ENCODE data around the gene ZDHHC24.
"Not testable (repeated sequence)": the region's sequence is repeated elsewhere in the genome, so short reads cannot be mapped to it uniquely, and the experiment has no call there.

Gene ZDHHC24, protein sequence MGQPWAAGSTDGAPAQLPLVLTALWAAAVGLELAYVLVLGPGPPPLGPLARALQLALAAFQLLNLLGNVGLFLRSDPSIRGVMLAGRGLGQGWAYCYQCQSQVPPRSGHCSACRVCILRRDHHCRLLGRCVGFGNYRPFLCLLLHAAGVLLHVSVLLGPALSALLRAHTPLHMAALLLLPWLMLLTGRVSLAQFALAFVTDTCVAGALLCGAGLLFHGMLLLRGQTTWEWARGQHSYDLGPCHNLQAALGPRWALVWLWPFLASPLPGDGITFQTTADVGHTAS

DNA sequence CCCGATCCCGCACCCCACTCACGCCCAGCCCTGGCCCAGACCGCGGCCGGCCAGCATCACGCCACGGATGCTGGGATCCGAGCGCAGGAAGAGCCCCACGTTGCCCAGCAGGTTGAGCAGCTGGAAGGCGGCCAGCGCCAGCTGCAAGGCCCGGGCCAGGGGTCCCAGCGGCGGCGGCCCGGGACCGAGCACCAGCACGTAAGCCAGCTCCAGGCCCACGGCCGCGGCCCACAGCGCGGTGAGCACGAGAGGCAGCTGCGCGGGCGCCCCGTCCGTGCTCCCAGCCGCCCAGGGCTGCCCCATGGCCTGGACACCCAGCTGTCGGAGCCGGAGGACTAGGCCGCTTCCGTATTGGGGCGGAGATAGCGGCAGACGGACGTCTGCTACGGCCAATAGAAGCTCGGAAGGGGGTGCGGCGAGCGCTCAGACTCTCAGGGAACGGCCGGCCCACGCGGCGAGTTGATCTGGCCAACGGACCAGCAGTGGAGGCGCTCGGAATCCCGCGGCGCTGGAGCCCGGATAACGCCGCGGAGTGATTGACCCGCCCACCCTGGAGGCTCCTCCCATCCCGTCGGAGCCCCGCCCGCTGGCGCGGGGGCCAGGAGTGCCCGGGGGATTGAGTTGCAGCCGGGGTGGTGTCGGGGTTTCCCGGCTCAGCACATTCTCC, at the start of gene ZDHHC24:
TSS of gene ZDHHC24 (minus strand) at position 348 of the 667 bp plus-strand sequence. CDS start at position 303, 45 bp downstream.
- DNase-seq (ENCODE audit: low read depth in 2 of 2) = peak; percentile 88 to 93

DNA sequence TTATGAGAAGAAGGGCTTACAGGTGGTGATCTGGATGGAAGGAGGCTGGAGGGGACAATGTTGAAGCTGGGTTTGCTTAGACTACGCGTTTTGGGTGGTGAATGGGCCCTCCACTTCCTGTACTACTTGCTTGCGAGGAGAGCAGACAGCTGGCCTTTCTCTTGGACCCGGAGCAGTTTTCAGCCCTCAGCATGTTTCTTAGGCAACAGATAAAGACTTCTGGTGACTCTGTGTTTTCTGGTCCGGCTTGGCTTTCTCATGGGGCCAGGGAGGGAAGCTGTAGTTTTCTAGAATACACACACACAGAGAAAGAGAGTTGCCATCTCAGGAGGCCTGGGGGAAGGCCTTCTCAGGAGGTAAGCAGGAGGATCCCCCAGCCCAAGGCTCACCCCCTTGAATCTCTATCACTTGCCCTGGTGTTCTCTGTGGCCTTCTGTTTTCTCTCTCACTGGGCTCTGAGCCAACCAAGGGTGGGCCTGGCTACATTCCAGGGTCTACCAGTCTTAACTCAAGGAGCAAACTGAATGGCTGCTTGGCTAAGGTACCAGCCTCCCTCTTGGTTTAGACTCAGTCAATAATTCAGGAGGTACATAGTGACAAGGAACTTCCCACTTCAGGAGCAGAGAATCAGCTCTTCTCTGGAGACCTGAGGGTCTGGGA, 49.5 kb upstream of the ZDHHC24 start:
- DNase-seq (ENCODE audit: low read depth in 2 of 2) = no peak

DNA sequence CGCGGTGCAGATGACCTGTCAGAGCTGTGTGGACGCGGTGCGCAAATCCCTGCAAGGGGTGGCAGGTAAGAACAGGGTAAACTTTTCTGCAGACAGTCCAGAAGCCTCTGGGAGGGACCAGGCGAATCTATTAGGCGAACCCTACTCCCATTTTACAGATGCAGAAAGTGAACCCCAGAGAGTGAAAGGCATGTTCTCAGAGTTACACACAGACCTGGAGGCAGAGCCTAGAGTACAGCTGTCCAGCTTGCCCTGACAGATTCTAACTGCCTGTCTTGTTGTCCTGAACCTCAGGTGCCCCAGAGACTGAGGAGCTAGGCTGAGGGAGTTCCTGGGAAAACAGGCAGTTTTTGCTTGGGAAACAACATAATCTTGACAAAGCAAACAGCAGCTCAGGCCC, 47.8 kb upstream of the ZDHHC24 start:
- no peak for DNase-seq (ENCODE audit: low read depth in 2 of 2)

DNA sequence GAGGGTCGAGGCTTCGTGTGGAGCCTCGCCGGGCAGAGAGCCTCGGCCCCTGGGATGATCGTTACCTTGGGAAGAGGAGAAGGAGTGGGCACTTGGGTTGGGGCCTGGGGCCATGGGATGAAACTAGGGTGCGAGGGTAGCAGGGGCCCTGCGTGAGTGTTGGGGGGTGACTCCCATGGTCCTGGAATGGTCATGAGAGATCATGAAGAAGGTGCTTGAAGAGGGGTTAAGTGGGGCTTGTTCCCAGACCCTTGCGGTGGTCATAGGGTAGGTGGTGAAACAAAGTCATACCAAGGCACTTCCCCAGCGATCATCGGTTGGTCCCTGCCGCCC, 47.4 kb upstream of the ZDHHC24 start:
- no peak for DNase-seq (ENCODE audit: low read depth in 2 of 2)

DNA sequence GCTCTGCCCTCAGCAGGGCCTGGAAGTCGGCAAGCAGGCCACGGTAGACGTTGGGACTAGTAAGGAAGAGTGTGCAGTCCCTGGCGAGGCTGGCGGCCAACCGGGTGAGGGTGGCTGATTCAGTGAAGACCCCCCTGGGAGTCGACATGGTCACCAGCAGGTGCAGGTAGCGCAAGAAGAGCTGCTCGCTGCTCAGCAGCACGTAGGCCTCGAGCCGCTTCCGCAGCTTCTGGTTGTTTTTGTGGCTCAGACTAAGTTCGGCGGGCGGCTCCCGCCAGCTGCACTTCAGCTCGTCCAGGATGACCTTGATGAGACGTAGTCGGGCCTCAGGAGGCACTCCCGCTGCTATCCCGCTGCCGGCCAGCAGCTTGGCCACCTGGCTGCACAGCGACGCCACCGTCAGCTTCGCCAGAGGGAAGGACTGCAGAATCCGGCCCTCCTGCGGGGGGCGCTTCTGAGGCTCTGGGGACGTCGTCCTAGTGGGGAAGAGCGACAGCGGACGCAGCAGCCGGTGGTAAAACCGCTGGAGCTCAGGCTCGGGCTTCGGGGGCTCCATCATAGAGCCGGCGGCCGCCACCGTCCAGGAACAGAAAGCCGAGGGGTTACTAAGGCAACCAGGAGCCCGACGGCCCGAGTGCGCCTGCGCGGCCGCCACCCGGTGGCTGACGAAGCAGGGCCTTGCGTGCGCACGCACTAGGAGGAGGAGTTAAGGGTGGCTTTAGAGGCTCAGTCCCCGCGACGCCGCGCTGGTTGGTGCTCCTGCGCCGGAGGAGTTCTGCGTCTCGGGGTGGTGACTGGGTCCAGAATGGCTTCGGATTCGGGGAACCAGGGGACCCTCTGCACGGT, 46.8 kb upstream of the ZDHHC24 start, which contains the start of the genes CCDC87 and CCS:
TSS of gene CCDC87 (minus strand) at position 607 of the 846 bp plus-strand sequence. CDS start at position 559, 48 bp downstream.
TSS of gene CCS (plus strand) at position 729 of the 846 bp plus-strand sequence. CDS start at position 806, 77 bp downstream.
- peak; percentile 98 to 99 for DNase-seq (ENCODE audit: low read depth in 2 of 2)

DNA sequence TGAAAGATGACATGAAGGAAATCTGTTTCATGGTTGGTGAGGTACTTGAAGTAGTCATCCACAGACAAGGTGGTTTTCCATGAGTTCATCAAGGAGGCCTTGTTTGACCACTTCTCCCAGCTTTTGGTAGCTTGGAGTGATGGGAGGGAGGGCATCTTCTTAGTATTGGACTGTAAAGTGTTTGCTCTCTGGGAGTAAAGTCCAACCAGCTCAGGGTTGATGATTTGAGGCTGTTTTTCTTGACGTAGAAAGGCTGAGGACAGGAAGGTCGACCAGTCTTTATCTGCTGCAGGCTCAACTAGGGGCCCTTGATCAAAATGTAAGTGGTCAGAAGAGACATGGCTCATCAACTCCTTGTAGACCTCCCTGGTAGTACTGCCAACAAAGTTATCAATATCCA, 45.3 kb upstream of the ZDHHC24 start:
- DNase-seq (ENCODE audit: low read depth in 2 of 2) = no peak

DNA sequence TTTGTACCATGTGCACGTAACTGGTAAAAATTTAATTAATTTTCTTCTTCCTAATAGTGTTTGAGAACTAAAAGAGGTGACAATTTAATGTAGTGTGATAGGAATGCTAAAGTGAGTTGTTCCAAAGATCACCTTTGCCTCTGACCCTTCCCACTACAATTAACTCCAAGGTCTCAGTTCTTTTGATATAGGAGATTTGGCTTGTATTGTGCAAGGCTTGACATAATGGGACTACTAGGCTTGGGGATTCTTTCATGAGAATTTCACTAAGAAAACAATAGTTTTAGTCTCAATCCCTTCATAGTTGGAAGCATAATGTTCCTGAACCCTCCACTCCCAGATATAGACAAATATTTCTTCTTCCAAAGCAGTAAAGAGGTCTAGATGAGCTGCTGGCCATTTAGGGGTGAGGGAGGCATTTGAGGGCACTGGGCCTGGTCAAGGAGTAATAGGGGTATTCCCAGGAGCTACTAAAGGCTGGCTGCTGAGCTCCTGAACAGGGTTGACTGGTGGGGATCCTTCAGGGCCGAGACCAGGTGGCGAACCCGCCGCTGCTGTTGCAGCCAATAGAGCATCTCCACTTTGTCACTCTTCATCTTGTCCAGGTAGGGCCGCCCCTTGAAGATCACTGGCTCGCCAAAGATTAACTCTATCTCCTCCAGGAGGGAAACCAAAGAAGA, 44.3 kb upstream of the ZDHHC24 start:
- DNase-seq (ENCODE audit: low read depth in 2 of 2) = no peak

DNA sequence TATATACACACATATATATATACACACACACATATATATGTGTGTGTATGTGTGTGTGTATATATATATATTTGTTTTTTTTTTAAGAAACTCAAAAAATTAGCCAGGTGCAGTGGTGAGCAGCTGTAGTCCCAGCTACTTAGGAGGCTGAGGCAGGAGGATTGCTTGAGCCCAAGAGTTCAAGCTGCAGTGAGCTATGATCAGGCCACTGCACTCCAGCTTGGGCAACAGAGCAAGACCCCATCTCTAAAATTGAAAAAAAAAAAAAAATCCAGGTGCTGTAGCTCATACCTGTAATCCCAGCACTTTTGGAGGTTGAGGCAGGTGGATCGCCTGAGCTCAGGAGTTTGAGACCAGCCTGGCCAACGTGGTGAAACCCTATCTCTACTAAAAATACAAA, 43.5 kb upstream of the ZDHHC24 start:
- DNase-seq (ENCODE audit: low read depth in 2 of 2) = not testable (repeated sequence)

DNA sequence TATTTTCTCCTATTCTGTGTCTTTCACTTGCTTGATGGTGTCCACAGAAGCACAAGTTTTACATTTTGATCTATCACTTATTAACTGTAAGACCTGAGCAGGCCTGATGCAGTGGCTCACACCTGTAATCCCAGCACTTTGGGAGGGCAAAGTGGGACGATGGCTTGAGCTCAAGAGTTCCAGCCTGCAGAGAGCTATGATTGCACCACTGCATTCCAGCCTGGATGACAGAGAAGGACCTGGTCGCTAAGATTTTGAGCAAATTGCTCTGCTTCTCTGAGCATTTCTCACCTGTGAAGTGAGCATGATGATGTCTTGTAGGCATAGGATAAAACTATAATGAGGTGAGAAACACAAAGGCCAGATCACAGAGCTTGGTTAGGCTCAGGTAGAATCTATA, 40.3 kb upstream of the ZDHHC24 start:
- no peak for DNase-seq (ENCODE audit: low read depth in 2 of 2)

DNA sequence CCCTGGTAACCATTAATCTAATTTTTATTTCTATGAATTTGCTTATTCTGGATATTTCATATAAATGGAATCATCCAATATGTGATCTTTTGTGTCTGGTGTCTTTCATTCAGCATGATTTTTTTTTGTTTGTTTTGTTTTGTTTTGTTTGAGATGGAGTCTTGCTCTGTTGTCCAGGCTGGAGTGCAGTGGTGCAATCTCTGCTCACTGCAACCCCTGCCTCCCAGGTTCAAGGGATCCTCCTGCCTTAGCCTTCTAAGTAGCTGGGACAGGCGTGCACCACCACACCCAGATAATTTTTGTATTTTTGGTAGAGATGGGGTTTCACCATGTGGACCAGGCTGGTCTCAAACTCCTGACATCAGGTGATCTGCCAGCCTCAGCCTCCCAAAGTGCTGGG, 39.6 kb upstream of the ZDHHC24 start:
- DNase-seq (ENCODE audit: low read depth in 2 of 2) = not testable (repeated sequence)

DNA sequence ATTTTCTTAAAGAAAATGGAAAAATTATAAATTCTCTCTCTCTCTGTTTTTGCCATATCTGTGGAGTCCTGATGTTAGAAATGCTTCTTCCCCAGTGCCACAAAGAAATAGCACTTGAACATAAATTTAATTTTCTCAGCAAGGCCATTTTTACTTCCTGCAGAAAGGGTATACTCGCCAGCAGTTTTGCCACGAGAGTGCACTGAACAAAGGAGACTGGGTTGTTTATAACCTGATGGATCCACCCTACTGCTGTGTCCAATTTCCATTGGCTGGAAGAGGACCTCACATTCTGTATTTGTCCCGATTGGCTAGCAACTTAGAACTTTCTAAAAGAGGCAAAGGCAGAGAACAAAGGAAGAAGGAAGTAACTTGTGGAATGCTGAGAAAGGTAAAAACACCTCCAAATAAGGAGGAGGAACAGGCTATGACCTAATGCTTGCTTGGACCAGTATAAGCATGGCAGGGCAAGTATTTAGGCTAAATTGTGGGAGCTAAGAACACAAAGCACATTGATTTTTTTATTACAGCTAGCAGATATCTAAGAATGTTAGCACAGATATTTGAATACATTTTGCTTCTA, 36.8 kb upstream of the ZDHHC24 start:
- DNase-seq (ENCODE audit: low read depth in 2 of 2) = not testable (repeated sequence)

DNA sequence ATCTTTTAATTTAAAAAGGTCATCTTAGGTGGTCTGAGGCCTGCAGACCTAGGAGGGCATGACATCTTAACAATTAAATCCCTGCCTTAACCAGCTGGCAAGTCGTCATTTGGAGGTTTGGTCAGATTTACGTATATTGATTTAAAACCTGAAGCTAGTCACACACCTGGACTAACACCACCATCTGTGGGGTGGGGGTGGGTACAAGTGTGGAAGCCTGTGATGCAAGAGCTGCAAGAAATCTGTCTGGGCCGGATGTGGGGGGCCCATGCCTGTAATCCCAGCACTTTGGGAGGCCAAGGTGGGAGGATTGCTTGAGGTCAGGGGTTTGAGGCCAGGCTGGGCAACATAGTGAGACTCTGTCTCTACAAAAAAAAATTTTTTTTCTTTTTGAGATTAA, 35.4 kb upstream of the ZDHHC24 start:
- DNase-seq (ENCODE audit: low read depth in 2 of 2) = no peak

DNA sequence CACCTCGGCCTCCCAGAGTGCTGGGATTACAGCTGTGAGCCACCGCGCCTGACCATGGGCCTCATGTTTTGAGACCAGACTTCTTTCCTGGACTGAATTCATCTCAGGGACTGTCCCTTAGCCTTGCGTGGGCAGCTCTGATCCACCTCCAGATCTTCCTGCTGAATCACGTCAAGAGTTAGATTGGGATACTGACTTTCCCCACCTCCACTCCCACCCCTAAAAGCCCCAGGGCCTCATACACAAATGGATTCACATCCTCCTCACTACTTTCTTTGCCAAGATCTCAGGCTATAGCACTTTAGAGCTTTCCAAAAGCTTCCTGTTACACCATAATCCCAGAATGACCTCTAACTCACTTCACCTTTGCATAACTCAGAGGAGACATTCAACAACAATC, 35.0 kb upstream of the ZDHHC24 start:
- no peak for DNase-seq (ENCODE audit: low read depth in 2 of 2)

DNA sequence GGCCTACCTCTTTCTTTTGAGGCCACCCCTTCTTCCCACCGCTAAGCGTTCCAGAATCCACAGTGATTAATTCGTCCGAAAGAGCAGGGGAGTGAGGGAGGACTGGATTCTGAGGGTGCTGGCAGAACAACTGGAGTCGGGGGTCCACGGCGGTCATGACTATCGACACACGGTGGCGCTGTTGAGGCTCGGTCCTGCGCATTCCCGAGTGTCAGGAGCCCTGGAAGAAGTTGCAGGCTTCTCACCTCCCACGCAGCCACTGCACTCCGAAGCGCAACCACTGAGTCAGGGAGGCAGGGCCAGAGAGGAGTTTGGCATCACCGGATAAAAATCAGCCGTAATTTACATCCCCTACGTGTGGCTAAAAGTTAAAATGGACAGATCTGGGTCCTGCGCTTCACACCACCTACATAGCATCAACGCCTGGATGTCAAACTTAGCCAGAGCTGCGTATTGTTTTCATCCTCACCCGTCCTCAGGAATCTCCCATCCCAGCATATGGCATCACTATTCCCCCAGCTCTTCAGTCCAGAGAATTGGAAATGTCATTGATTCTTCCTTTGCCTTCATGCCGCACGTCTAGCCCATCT, 33.3 kb upstream of the ZDHHC24 start:
- DNase-seq (ENCODE audit: low read depth in 2 of 2) = peak; percentile 56 to 74

DNA sequence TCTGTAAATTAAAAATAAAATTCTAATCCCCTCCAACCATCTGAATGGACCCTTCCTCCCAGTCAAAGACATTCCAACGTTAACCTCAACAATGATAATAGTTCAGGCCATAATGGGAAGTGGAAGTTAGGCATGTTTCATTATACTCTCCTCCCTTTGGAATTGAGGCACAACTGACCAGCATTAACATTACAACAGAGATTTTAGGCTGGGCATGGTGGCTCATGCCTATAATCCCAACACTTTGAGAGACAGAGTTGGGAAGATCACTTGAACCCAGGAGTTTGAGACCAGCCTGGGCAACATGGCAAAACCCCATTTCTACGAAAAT, 25.0 kb upstream of the ZDHHC24 start:
- DNase-seq (ENCODE audit: low read depth in 2 of 2) = no peak

DNA sequence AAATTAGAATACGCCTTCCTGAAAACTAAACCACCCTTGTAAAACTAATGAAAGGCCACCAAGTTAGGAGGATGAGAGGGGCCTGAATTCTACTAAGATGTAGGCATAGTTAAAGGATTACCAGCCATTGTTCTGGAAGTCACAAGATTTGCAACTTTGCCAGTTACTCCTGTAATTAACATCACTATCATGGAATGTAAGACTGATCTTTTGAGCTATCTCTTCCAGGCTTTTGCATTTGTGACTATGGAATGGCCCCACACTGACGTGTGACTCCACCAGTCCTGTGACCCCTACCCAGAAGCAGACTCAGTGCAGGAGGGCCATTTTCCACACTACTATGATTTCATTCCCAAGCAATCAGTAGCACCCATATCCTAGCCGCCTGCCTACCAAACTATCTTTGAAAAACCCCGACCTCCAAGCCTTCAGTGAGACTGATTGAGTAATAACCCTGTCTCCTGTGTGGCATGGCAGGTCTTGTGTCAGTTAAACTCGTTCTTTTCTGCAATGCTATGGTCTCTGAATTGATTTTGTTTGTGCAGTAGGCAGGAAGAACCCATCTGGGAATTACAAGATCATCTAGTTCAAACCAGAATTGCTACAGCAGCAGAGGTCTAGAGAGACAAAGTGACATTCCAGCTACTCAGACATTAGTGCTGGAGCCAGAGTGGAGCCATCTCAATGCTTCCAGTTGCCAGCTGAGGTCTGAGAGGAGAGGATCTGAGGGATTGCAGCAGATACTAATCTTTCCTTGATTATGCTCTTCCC, 24.4 kb upstream of the ZDHHC24 start:
- no peak for DNase-seq (ENCODE audit: low read depth in 2 of 2)

DNA sequence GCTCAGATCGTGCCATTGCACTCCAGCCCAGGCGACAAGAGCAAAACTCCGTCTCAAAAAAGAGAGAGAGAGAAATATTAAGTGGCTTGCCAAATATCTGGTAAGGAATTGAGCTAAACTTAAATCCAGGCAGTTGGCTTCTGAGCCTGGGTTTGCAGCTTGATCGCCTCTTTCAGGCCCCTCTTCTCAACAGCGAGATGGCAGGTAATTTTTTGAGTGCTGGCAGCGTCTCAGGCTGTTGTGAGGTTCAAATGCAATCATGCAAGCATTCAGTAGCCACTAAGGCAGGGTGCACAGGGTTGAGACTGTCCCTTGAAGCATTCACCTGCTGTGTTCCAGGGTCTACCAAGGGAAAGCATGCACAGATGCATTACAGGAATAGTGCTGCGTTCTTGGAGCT, 23.2 kb upstream of the ZDHHC24 start:
- DNase-seq (ENCODE audit: low read depth in 2 of 2) = no peak

DNA sequence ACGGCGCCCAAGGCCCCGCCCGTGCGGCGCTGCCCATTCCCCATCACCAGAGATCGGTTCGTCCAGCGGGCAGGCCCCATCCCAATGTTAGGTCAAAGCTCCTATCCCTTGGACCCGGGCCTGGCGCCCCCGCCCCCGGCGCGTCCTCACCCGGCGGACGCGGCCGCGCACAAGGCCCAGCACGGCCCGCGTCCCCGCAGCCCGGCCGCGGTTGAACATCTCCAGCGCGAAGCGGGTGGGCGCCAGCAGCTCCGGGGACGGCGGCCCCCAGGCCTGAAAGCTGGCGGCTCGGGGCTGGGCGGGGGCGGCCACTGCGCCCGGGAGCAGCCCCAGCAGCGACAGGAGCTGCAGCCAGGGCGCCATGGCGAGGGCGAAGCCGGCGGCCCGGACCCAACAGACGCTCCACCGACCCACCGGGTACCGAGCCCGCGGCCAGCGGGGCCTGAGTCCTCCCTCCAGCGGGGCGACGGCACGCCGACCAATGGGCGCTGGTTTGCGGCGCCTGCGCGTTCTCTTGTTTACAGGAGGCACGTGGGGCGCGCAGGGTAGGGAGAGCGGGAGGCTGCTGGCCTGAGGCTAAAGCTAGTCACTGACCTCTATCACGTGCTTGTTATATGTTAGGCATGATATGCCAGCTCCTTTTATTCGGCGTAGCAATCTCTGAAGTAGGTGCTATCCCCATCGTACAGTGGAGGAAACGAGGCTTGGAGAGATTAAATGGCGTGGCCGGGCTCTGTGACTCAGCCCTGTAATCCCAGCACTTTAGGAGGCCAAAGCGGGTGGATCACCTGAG, 22.5 kb upstream of the ZDHHC24 start, which contains the start of gene CTSF:
TSS of gene CTSF (minus strand) at position 483 of the 793 bp plus-strand sequence. CDS start at position 363, 120 bp downstream.
- DNase-seq (ENCODE audit: low read depth in 2 of 2) = peak; percentile 55

DNA sequence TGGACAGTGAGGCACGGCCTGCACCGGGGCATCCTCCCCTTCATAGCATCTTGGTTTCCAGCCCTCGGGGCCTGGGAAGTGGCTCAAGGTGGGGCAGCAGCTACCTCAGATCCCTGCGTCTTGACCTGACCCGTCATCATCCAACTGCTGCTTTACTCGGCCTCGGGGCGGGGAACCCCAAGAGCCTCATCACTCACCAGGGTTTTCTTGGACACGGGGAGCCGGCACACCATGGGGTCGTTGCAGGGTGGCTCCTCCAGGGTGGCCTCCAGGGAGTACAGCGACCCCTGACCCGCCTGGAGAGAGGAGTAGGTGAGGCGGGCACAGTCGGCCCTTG, 21.9 kb upstream of the ZDHHC24 start:
- DNase-seq (ENCODE audit: low read depth in 2 of 2) = no peak
